ENCODE measurements around the gene NAV2.

The NAV2 gene

GRCh38 chr11:19789835-19790710 is 77.4 kb downstream of the NAV2 start:
- TF ChIP-seq, protein P1, sequence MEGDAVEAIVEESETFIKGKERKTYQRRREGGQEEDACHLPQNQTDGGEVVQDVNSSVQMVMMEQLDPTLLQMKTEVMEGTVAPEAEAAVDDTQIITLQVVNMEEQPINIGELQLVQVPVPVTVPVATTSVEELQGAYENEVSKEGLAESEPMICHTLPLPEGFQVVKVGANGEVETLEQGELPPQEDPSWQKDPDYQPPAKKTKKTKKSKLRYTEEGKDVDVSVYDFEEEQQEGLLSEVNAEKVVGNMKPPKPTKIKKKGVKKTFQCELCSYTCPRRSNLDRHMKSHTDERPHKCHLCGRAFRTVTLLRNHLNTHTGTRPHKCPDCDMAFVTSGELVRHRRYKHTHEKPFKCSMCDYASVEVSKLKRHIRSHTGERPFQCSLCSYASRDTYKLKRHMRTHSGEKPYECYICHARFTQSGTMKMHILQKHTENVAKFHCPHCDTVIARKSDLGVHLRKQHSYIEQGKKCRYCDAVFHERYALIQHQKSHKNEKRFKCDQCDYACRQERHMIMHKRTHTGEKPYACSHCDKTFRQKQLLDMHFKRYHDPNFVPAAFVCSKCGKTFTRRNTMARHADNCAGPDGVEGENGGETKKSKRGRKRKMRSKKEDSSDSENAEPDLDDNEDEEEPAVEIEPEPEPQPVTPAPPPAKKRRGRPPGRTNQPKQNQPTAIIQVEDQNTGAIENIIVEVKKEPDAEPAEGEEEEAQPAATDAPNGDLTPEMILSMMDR (IDR thresholded peaks at IDR 0.05): no peak
- Histone ChIP-seq H3K4me3 (ENCODE audit: low read depth in 1 of 2, low read length in 1 of 2) (no peak overlapping the region), H3K36me3 (no peaks in the 10 kb centered on the region), H3K27me3 (peaks cover 4% of the 10 kb centered on the region), H3K4me1 (ENCODE audit: control insufficient read depth in 1 of 2, insufficient read depth in 1 of 2, low read depth in 1 of 2, low read length in 1 of 2) (no peaks in the 10 kb centered on the region), H3K27ac (no peak overlapping the region), H3K9me3 (no peaks in the 10 kb centered on the region)

- H3K27ac ChIP-seq: no peak overlapping the region
- H3K27me3 ChIP-seq: peaks cover 4% of the 10 kb centered on the region
- TF ChIP-seq, protein P1 (IDR thresholded peaks at IDR 0.05): no peak
- no peak overlapping the region for H3K4me3 ChIP-seq (ENCODE audit: low read depth in 1 of 2, low read length in 1 of 2)
- H3K36me3 ChIP-seq: no peaks in the 10 kb centered on the region
- H3K9me3 ChIP-seq: no peaks in the 10 kb centered on the region
- no peaks in the 10 kb centered on the region for H3K4me1 ChIP-seq (ENCODE audit: control insufficient read depth in 1 of 2, insufficient read depth in 1 of 2, low read depth in 1 of 2, low read length in 1 of 2)
Observed at GRCh38 chr11:19790831-19791552, 78.4 kb downstream of the NAV2 start.

DNA sequence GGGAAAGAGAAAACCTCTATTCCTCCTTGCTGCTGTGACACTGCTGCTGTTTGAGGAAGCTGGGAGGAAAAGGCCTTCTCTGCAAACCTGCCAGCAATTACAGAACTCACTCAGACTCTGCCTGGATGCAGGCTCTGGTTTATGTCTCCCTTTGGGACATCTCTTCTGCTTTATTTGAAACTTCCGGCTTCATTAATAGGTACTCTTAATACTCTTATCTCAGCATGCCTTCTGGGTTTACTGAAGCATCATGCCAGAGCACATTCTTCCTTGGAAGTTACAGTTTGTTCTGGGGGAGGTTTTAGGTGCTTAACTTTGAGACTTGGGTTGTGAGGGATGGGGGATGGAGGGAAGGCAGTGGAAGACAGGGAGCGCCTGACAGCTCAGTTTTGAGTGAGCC is 79.9 kb downstream of the NAV2 start:
- TF ChIP-seq, protein P1 (IDR thresholded peaks at IDR 0.05): no peak
- no peak overlapping the region for H3K27ac ChIP-seq

GRCh38 chr11:19793326-19793725 is 80.7 kb downstream of the NAV2 start:
- TF ChIP-seq, protein P1 (IDR thresholded peaks at IDR 0.05): no peak

More for the DNA sequence above, 79.9 kb downstream of the NAV2 start:
- Histone ChIP-seq H3K9me3 (no peaks in the 10 kb centered on the region), H3K4me1 (ENCODE audit: control insufficient read depth in 1 of 2, insufficient read depth in 1 of 2, low read depth in 1 of 2, low read length in 1 of 2) (no peaks in the 10 kb centered on the region), H3K27me3 (peaks cover 4% of the 10 kb centered on the region), H3K4me3 (ENCODE audit: low read depth in 1 of 2, low read length in 1 of 2) (no peak overlapping the region), H3K36me3 (no peaks in the 10 kb centered on the region)

GRCh38 chr11:19794161-19794560 is 81.5 kb downstream of the NAV2 start:
- Histone ChIP-seq H3K9me3 (no peaks in the 10 kb centered on the region), H3K4me3 (ENCODE audit: low read depth in 1 of 2, low read length in 1 of 2) (no peak overlapping the region), H3K36me3 (no peaks in the 10 kb centered on the region), H3K27ac (no peak overlapping the region), H3K4me1 (ENCODE audit: control insufficient read depth in 1 of 2, insufficient read depth in 1 of 2, low read depth in 1 of 2, low read length in 1 of 2) (no peaks in the 10 kb centered on the region), H3K27me3 (no peaks in the 10 kb centered on the region)
- TF ChIP-seq, protein P1 (IDR thresholded peaks at IDR 0.05): no peak

More at GRCh38 chr11:19793326-19793725, 80.7 kb downstream of the NAV2 start:
- Histone ChIP-seq H3K27me3 (peaks cover 2% of the 10 kb centered on the region), H3K4me3 (ENCODE audit: low read depth in 1 of 2, low read length in 1 of 2) (no peak overlapping the region), H3K36me3 (no peaks in the 10 kb centered on the region), H3K9me3 (no peaks in the 10 kb centered on the region), H3K4me1 (ENCODE audit: control insufficient read depth in 1 of 2, insufficient read depth in 1 of 2, low read depth in 1 of 2, low read length in 1 of 2) (no peaks in the 10 kb centered on the region), H3K27ac (no peak overlapping the region)

All from neutrophil (primary cell).